Stromal cell of bone marrow (primary cell): ENCODE measurements around the gene GMEB2.

ENCODE experiments used
- DNase-seq: peaks from one replicate; pipeline ENCODE4 v3.0.0-alpha.2; 2012; ENCODE audit warnings: low read depth

GMEB2 gene

GRCh38 chr20:63544241-63544957 lies 82.5 kb downstream of the GMEB2 start:
- DNase-seq, result no peak

GRCh38 chr20:63543733-63544132 lies 83.2 kb downstream of the GMEB2 start:
- DNase-seq, result no peak

- DNase-seq, result no peak
Measured at GRCh38 chr20:63543131-63543530, 83.8 kb downstream of the GMEB2 start.

- no peak for DNase-seq
Measured at GRCh38 chr20:63542696-63543095, 84.2 kb downstream of the GMEB2 start.

- DNase-seq, result no peak
Measured at GRCh38 chr20:63542031-63542559, 84.8 kb downstream of the GMEB2 start.

GRCh38 chr20:63541371-63541770 lies 85.5 kb downstream of the GMEB2 start:
- no peak for DNase-seq

GRCh38 chr20:63540417-63541186 lies 86.3 kb downstream of the GMEB2 start:
- DNase-seq, result no peak

GRCh38 chr20:63539441-63540370 lies 87.2 kb downstream of the GMEB2 start:
- no peak for DNase-seq

- DNase-seq, result no peak
Measured at GRCh38 chr20:63539092-63539430, 87.8 kb downstream of the GMEB2 start.

GRCh38 chr20:63538204-63539091 lies 88.5 kb downstream of the GMEB2 start:
- peak; percentile 6 for DNase-seq
